Trophoblast cell (in vitro differentiated cells and primary cell): ENCODE results near the gene PDE11A.

Source experiments
- DNase-seq, 2 donors: peaks; one replicate each; pipeline ENCODE4 v3.0.0-alpha.2; 2016
- H2AFZ ChIP-seq: 2 replicates; pipeline ENCODE4 v1.6.1; 2013; ENCODE audit warnings: low read length, moderate library complexity, mild to moderate bottlenecking; ENCODE audit not compliant: insufficient read depth, poor library complexity
- H2AK5ac ChIP-seq: 2 replicates; pipeline ENCODE4 v1.6.1; 2013; ENCODE audit warnings: mild to moderate bottlenecking, low read length
- H2BK120ac ChIP-seq: 2 replicates; pipeline ENCODE4 v1.6.1; 2013; ENCODE audit warnings: low read length, mild to moderate bottlenecking, moderate library complexity; ENCODE audit not compliant: insufficient read depth, poor library complexity
- H2BK12ac ChIP-seq: 2 replicates; pipeline ENCODE4 v1.6.1; 2013; ENCODE audit warnings: mild to moderate bottlenecking, low read length, moderate library complexity
- H2BK5ac ChIP-seq: 2 replicates; pipeline ENCODE4 v1.6.1; 2013; ENCODE audit warnings: low read length, low read depth, moderate library complexity, mild to moderate bottlenecking; ENCODE audit not compliant: poor library complexity
- H3K14ac ChIP-seq: 2 replicates; pipeline ENCODE4 v1.6.1; 2013; ENCODE audit warnings: mild to moderate bottlenecking, low read length
- H3K18ac ChIP-seq: 2 replicates; pipeline ENCODE4 v1.6.1; 2013; ENCODE audit warnings: mild to moderate bottlenecking, low read length
- H3K23ac ChIP-seq: 2 replicates; pipeline ENCODE4 v1.6.1; 2013; ENCODE audit warnings: low read length
- H3K27ac ChIP-seq: 2 replicates; pipeline ENCODE4 v1.5.1; 2013; ENCODE audit warnings: low read depth, mild to moderate bottlenecking, inconsistent platforms, low read length, moderate library complexity
- H3K27me3 ChIP-seq: 2 replicates; pipeline ENCODE4 v1.6.1; 2013; ENCODE audit warnings: inconsistent platforms, mild to moderate bottlenecking, low read length, moderate library complexity; ENCODE audit not compliant: insufficient read depth
- H3K36me3 ChIP-seq, 2 experiments: 1 replicate in 1 of 2; 2 replicates in 1 of 2; pipeline ENCODE4 v1.6.1; 2013; ENCODE audit warnings: low read length in 2 of 2, mild to moderate bottlenecking in 2 of 2, moderate library complexity in 1 of 2; ENCODE audit not compliant: insufficient read depth in 2 of 2, control insufficient read depth in 1 of 2
- H3K4ac ChIP-seq: 2 replicates; pipeline ENCODE4 v1.6.1; 2013; ENCODE audit warnings: low read depth, mild to moderate bottlenecking, low read length, moderate library complexity
- H3K4me1 ChIP-seq, 2 experiments: 1 replicate in 1 of 2; 2 replicates in 1 of 2; pipeline ENCODE4 v1.6.1; 2013; ENCODE audit warnings: low read length in 2 of 2, mild to moderate bottlenecking in 2 of 2, moderate library complexity in 1 of 2; ENCODE audit not compliant: insufficient read depth in 2 of 2, control insufficient read depth in 1 of 2
- H3K4me2 ChIP-seq: 2 replicates; pipeline ENCODE4 v1.6.1; 2013; ENCODE audit warnings: inconsistent platforms, mild to moderate bottlenecking, low read length, moderate library complexity
- H3K4me3 ChIP-seq: 2 replicates; pipeline ENCODE4 v1.5.1; 2013; ENCODE audit warnings: mild to moderate bottlenecking, low read depth, low read length, inconsistent platforms
- H3K79me1 ChIP-seq: one replicate; pipeline ENCODE4 v1.6.1; 2013; ENCODE audit warnings: low read length
- H3K79me2 ChIP-seq: 2 replicates; pipeline ENCODE4 v1.6.1; 2013; ENCODE audit warnings: low read length, mild to moderate bottlenecking; ENCODE audit not compliant: control insufficient read depth, insufficient read depth, poor library complexity
- H3K9ac ChIP-seq: 2 replicates; pipeline ENCODE4 v1.6.1; 2013; ENCODE audit warnings: mild to moderate bottlenecking, low read length
- H3K9me3 ChIP-seq: 2 replicates; pipeline ENCODE4 v1.6.1; 2013; ENCODE audit warnings: low read depth, mild to moderate bottlenecking, control low read depth, inconsistent platforms, low read length; ENCODE audit not compliant: insufficient read depth
- H4K12ac ChIP-seq: 2 replicates; pipeline ENCODE4 v1.6.1; 2013; ENCODE audit warnings: low read depth, mild to moderate bottlenecking, low read length, moderate library complexity
- H4K8ac ChIP-seq: 2 replicates; pipeline ENCODE4 v1.6.1; 2013; ENCODE audit warnings: low read depth, mild to moderate bottlenecking, low read length, moderate library complexity
- H4K91ac ChIP-seq: one replicate; pipeline ENCODE4 v1.6.1; 2013; ENCODE audit warnings: low read depth, mild to moderate bottlenecking, low read length, moderate library complexity
- WGBS: extraction: QIAGEN DNeasy Blood & Tissue Kit; methylation state at CpG from one replicate; pipeline ENCODE4 v1.1.7; 2013; ENCODE audit warnings: missing lambda C conversion rate; ENCODE audit not compliant: insufficient read length, insufficient coverage; ENCODE audit errors: extremely low coverage; 5-methylcytosine and 5-hydroxymethylcytosine counted together

The PDE11A gene

GRCh38 chr2:177728920-177729319 is 343.7 kb downstream of the PDE11A start:
- H3K79me2 ChIP-seq: no peaks in the 10 kb centered on the region
- DNase-seq: no peak

GRCh38 chr2:177728399-177728765 is 344.2 kb downstream of the PDE11A start:
- H3K79me2 ChIP-seq: no peaks in the 10 kb centered on the region
- H3K14ac ChIP-seq: no peak overlapping the region
- no peaks in the 10 kb centered on the region for H3K4me1 ChIP-seq
- H3K9ac ChIP-seq: no peak overlapping the region
- H3K27ac ChIP-seq: no peak overlapping the region
- no peak overlapping the region for H4K12ac ChIP-seq
- H2BK5ac ChIP-seq: no peak overlapping the region
- no peak overlapping the region for H2BK12ac ChIP-seq
- H4K8ac ChIP-seq: no peak overlapping the region
- H3K36me3 ChIP-seq: no peaks in the 10 kb centered on the region
- H3K4ac ChIP-seq: no peak overlapping the region
- H3K79me1 ChIP-seq: no peaks in the 10 kb centered on the region
- no peak overlapping the region for H3K23ac ChIP-seq
- no peaks in the 10 kb centered on the region for H3K27me3 ChIP-seq
- H3K18ac ChIP-seq: no peak overlapping the region
- no peak overlapping the region for H2BK120ac ChIP-seq
- no peak overlapping the region for H4K91ac ChIP-seq
- H2AFZ ChIP-seq: no peak overlapping the region
- no peak for DNase-seq
- no peak overlapping the region for H3K4me3 ChIP-seq
- no peak overlapping the region for H2AK5ac ChIP-seq
- no peak overlapping the region for H3K4me2 ChIP-seq
- no CpG with 5 or more reads among the region's 4 CpGs for WGBS
- no peaks in the 10 kb centered on the region for H3K9me3 ChIP-seq

More at GRCh38 chr2:177728920-177729319, 343.7 kb downstream of the PDE11A start:
- Histone ChIP-seq H3K4me3 (no peak overlapping the region), H3K27me3 (no peaks in the 10 kb centered on the region), H4K91ac (no peak overlapping the region), H3K4ac (no peak overlapping the region), H2BK5ac (no peak overlapping the region), H2AK5ac (no peak overlapping the region), H3K36me3 (no peaks in the 10 kb centered on the region), H4K8ac (no peak overlapping the region), H2BK120ac (no peak overlapping the region), H4K12ac (no peak overlapping the region), H2BK12ac (no peak overlapping the region), H3K9ac (no peak overlapping the region), H3K14ac (no peak overlapping the region), H3K4me1 (no peaks in the 10 kb centered on the region), H3K23ac (no peak overlapping the region), H3K27ac (no peak overlapping the region), H3K9me3 (no peaks in the 10 kb centered on the region), H3K79me1 (no peaks in the 10 kb centered on the region), H3K18ac (no peak overlapping the region), H3K4me2 (no peak overlapping the region), H2AFZ (no peak overlapping the region)
- no CpG with 5 or more reads among the region's 2 CpGs for WGBS

- H3K27ac ChIP-seq: no peak overlapping the region
- no peak overlapping the region for H3K14ac ChIP-seq
- no peak overlapping the region for H4K12ac ChIP-seq
- H4K8ac ChIP-seq: no peak overlapping the region
- no peak overlapping the region for H2BK5ac ChIP-seq
- H3K27me3 ChIP-seq: no peaks in the 10 kb centered on the region
- H2BK120ac ChIP-seq: no peak overlapping the region
- no peak overlapping the region for H3K23ac ChIP-seq
- no peak overlapping the region for H2AFZ ChIP-seq
- DNase-seq: no peak
- no peak overlapping the region for H3K4ac ChIP-seq
- H3K4me1 ChIP-seq: no peaks in the 10 kb centered on the region
- no peaks in the 10 kb centered on the region for H3K79me2 ChIP-seq
- H4K91ac ChIP-seq: no peak overlapping the region
- H2AK5ac ChIP-seq: no peak overlapping the region
- H3K36me3 ChIP-seq: no peaks in the 10 kb centered on the region
- no peaks in the 10 kb centered on the region for H3K9me3 ChIP-seq
- WGBS: no CpG with 5 or more reads among the region's 13 CpGs
- no peak overlapping the region for H3K4me2 ChIP-seq
- H3K79me1 ChIP-seq: no peaks in the 10 kb centered on the region
- H2BK12ac ChIP-seq: no peak overlapping the region
- no peak overlapping the region for H3K4me3 ChIP-seq
- no peak overlapping the region for H3K9ac ChIP-seq
- no peak overlapping the region for H3K18ac ChIP-seq
Observed at GRCh38 chr2:177727577-177728398, 344.8 kb downstream of the PDE11A start.

GRCh38 chr2:177726931-177727348 is 345.6 kb downstream of the PDE11A start:
- no peak overlapping the region for H2BK5ac ChIP-seq
- H3K9me3 ChIP-seq: no peaks in the 10 kb centered on the region
- no CpG with 5 or more reads among the region's 5 CpGs for WGBS
- no peak overlapping the region for H3K23ac ChIP-seq
- no peaks in the 10 kb centered on the region for H3K36me3 ChIP-seq
- H4K12ac ChIP-seq: no peak overlapping the region
- DNase-seq: no peak
- H2AFZ ChIP-seq: no peak overlapping the region
- no peak overlapping the region for H3K14ac ChIP-seq
- H3K27me3 ChIP-seq: no peaks in the 10 kb centered on the region
- H3K9ac ChIP-seq: no peak overlapping the region
- no peak overlapping the region for H4K91ac ChIP-seq
- no peaks in the 10 kb centered on the region for H3K79me2 ChIP-seq
- no peak overlapping the region for H4K8ac ChIP-seq
- H3K18ac ChIP-seq: no peak overlapping the region
- H2BK12ac ChIP-seq: no peak overlapping the region
- H3K79me1 ChIP-seq: no peaks in the 10 kb centered on the region
- H3K27ac ChIP-seq: no peak overlapping the region
- no peak overlapping the region for H3K4me2 ChIP-seq
- no peak overlapping the region for H3K4ac ChIP-seq
- H3K4me3 ChIP-seq: no peak overlapping the region
- H2AK5ac ChIP-seq: no peak overlapping the region
- H3K4me1 ChIP-seq: no peaks in the 10 kb centered on the region
- no peak overlapping the region for H2BK120ac ChIP-seq
